Activated CD4-positive, CD25-positive, alpha-beta regulatory T cell (primary cell): ENCODE results near the gene GCA.
A peak's percentile ranks its signal among the peaks of the same experiment; 100 is the strongest.

Experiments used
- DNase-seq, 4 experiments: peaks; one replicate each; lab custom pipeline; 2025; lab: John Stamatoyannopoulos, UW

The GCA gene

DNA sequence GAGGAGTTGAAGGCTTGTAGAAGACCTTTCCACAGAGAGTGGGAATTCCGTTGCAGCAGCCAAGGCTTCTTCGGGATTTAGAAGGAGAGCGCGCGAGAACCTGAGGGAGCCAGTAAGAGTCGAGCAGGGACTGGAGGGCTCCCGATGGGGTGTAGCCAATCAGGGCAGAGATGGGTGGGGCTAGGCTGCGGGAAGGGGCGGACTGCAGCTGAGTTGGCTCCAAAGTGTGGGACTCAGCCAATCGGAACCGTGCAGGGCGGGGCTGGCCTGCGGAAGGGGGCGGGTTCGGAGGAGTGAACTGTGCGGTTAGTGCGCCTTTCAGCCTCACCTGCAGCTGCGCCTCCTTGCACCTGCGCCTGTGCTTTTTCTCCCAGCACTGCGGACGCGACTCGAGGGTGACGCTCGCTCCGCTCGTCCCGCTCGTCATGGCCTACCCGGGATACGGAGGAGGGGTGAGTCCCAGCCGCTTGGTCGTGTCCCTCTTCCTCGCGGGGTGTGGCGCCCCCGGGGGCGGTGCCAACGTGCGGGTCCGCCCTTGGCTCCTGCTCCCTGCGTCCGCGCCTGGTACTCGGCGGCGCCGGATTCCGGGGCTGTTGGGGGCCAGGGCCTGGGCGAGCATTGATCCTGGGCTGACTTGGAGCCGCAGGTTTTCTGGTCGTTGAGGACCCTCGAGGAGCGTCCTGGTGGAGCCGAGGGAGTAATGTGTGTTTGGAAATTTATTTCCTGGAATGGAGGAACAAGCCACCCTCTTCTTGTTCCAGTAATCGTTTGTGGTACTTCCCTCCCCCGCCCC lies at the start of gene GCA:
TSS of gene GCA (plus strand) at position 309 of the 793 bp plus-strand sequence. CDS start at position 426, 117 bp downstream.
- DNase-seq = peak; percentile 94 to 98 (median 96)

DNA sequence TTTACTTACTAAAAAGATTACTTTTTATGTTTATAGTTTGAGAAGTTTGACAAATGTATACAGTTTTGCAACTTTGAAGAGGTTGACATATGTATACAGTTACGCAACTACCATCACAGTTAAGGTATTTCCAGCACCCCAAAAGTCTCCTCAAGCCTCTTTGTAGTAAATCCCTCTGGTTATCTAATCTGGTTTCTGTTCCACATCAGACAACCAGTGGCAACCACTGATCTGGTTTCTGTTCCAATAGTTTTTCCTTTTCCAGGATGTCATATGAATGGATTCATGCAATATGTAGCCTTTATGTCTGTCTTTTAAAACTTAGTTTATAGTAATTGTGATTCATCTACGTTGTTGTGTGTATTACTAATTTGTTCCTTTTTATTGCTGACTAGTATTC lies 48.9 kb upstream of the GCA start:
- no peak for DNase-seq

DNA sequence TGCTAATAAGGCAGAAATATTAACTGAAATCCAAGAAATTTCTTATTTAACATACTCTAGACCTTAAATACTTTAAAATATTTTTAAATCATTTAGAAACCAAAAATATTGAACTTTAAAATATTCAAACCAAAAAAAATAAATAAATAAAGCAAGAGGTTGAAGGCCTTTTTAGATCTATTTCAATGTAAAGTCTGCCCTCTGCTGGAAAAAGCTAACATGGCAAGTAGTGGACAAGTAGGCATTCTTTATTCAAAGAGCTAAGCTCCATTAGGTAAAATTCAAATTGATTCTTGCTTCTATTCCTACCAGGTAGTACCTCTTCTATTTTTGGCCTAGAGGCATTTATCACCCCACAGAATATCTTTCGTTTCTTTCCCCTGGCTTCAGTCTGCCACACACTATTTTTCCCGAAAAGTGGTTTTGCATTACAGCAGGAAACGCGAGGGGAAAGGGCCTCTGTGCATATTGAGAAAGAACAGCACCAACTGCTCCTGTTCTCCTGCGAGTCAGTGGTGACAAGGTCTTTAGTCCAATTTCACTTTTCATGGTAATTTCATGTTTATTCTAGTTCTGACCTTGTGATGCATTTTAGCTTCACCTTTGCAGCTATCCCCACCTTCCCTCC lies 45.9 kb upstream of the GCA start:
- peak; percentile 6 to 34 (median 25) for DNase-seq

GRCh38 chr2:162298669-162299335 lies 45.1 kb upstream of the GCA start:
- DNase-seq = no peak

DNA sequence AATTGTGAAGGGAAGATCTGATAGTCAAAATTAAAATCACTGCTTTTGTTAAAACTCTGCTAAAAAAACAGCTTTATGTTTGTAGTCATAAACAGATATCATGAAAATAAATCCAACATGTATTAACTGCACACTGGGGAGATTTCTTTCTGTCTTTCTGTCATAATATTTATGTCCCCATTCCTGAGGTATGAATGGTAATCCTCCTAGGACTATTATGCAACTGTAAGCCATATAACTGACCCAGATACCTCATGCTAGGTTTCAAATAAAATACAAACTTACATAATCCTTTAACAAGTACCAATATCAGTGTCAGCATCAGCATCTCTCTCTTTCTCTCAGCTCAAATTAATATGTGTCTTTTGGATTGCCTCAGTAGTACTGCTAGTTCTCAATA lies 43.7 kb upstream of the GCA start:
- DNase-seq = no peak

GRCh38 chr2:162301151-162301804 lies 42.7 kb upstream of the GCA start:
- DNase-seq = peak; percentile 2 to 26 (median 16)

- DNase-seq = no peak
Observed at GRCh38 chr2:162301877-162302276, 42.1 kb upstream of the GCA start.

GRCh38 chr2:162305901-162306300 lies 38.0 kb upstream of the GCA start:
- no peak for DNase-seq

GRCh38 chr2:162308747-162309503 lies 35.0 kb upstream of the GCA start:
- no peak for DNase-seq

- DNase-seq = no peak
Observed at GRCh38 chr2:162312853-162313252, 31.1 kb upstream of the GCA start.

DNA sequence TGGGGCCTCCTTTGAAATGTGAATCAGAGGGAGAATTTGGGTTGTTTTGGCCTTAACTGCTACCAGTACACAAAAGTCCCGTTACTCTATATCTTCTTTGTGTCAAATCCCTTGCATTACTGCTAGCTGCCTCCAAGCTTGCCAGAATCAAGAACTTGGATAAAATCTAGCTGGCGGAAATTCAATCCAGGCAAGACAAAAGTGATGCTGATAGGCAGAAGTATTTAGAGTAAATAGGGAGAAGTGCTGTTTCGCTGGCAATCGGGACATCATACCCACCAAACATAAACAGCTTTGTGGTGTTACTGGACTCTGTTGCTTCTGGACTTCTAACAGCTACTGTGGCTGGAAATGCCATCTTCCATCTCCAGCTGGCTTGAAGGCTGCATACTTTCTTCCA lies 28.0 kb upstream of the GCA start:
- DNase-seq = no peak

DNA sequence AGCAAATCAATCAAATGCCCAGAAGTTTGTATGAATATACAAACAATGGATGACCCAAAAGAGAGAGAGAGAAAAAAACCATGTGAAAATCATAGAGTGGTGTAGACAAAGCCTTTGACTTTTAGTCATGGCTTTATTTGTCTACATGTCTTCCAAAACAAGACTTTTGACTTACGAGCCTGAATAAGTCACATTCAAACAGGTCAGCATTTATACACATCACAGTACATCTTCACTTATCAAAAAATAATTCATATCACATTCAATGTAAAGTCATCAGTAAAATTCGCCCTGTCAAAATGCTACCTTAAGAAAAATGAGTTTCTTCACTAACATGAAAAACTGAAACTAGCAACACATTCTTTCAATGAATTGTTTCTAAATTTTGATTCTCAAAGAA lies 27.3 kb upstream of the GCA start:
- no peak for DNase-seq

DNA sequence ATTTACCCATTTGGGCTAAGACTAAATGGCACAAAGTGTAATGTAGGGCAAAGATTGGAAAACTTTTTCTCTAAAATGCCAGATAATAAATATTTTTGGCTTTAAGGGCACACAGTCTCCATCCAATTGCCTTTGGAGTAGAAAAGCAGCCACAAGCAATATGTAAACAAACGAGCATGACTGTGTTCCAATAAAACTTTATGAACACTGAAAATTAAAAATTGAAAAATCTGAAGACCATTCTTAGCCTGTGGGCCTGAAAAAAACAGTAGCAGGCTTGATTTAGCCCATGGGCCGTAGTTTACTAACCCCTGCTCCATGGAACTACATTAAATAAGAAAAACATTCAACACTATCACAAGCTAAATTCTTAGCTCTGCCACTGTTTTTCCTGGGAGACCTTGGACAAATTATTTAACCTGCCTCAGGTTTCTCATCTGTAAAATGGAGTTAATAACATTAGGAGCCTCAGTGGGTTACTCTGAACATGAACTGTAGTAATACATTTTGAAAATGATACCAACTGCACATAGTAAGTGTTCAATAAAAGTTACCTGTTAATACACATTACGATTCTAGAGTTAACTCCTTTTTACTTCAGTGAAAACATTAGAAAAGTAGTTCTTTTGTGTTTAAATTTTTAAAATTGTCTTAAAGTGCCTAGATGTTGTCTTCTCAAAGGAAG lies 26.7 kb upstream of the GCA start:
- no peak for DNase-seq

GRCh38 chr2:162317861-162318327 lies 26.0 kb upstream of the GCA start:
- no peak for DNase-seq

- peak; percentile 24 to 49 (median 33) for DNase-seq
Observed at GRCh38 chr2:162318328-162319180, 25.4 kb upstream of the GCA start, which contains the start of gene IFIH1. IFIH1 (minus strand) TSS chr2:162318684; CDS start chr2:162318307, 377 bp downstream.

- no peak for DNase-seq
Observed at GRCh38 chr2:162320864-162321517, 22.9 kb upstream of the GCA start.

DNA sequence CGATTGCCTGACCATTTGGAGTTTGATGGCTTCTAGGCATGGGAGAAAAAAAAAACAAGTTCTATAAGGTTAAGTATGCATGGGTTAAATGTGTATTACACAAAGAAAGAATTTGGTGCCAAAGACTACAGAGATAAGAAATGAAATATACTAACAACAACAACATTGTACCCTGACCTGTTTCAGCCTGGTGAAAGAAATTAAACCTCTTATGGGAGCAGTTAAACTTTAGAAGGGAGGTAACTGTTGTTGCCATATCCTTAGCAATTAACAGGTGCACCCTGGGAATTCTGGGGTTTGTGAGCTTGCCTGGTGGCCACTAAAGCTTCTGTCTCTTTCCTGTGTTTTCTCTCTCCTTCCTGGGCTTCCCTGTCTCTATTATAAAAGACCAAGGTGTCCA lies 19.0 kb upstream of the GCA start:
- DNase-seq = no peak

- DNase-seq = peak in 1 of 4 experiments; percentile 3
Observed at GRCh38 chr2:162327134-162327769, 16.7 kb upstream of the GCA start.

DNA sequence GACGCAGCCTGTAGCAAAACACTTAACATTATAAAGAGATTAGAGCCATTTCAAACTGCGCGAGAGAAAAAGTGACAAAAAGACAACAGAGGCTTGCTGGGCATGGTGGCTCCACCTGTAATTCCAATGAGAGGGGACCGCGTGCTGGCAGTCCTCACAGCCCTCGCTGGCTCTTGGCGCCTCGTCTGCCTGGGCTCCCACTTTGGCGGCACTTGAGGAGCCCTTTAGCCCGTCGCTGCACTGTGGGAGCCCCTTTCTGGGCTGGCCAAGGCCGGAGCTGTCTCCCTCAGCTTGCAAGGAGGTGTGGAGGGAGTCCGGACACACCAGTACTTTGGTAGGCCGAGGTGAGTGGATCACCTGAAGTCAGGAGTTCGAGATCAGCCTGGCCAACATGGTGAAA lies 16.1 kb upstream of the GCA start:
- no peak for DNase-seq
